Glutamatergic neuron (in vitro differentiated cells): Measurements from ENCODE around the gene EVX2. TPM values are rescaled to one million over a fixed set of nuclear protein-coding genes. Genes with fewer than 3 reads are reported as not detected.
A peak's percentile ranks its signal among the peaks of the same experiment; 100 is the strongest.

ENCODE experiments used
- DNase-seq: peaks from one replicate; pipeline ENCODE4 v3.0.0; 2022
- H3K27ac Mint-ChIP-seq: one replicate; pipeline ENCODE4 v1.8.0; 2020; ENCODE audit warnings: mild to moderate bottlenecking, mixed read lengths, inconsistent platforms; ENCODE audit not compliant: unreplicated experiment
- H3K27me3 Mint-ChIP-seq: one replicate; pipeline ENCODE4 v1.8.0; 2020; ENCODE audit warnings: mild to moderate bottlenecking, moderate library complexity, mixed read lengths, inconsistent platforms; ENCODE audit not compliant: unreplicated experiment
- H3K36me3 Mint-ChIP-seq: one replicate; pipeline ENCODE4 v1.8.0; 2020; ENCODE audit warnings: mild to moderate bottlenecking, mixed read lengths, inconsistent platforms; ENCODE audit not compliant: unreplicated experiment
- H3K4me1 Mint-ChIP-seq: one replicate; pipeline ENCODE4 v1.8.0; 2020; ENCODE audit warnings: mild to moderate bottlenecking, low read depth, mixed read lengths, inconsistent platforms; ENCODE audit not compliant: unreplicated experiment
- H3K4me3 Mint-ChIP-seq: one replicate; pipeline ENCODE4 v1.8.0; 2020; ENCODE audit warnings: mild to moderate bottlenecking, mixed read lengths, inconsistent platforms; ENCODE audit not compliant: unreplicated experiment
- H3K9me3 Mint-ChIP-seq: one replicate; pipeline ENCODE4 v1.8.0; 2020; ENCODE audit warnings: mild to moderate bottlenecking, moderate library complexity, mixed read lengths, inconsistent platforms; ENCODE audit not compliant: unreplicated experiment
- total RNA-seq: library from RNA; stranded (reverse); fragmentation: NEBNext Ultra II Directional; extraction: Animal tissue kit (Norgen Biotek cat#: 25700); gene quantifications from one replicate; pipeline ENCODE4 v1.2.1, GENCODE V29; 2021; ENCODE audit not compliant: unreplicated experiment
- TF ChIP-seq, protein P1 (sequence below): fragments of 200-600 bp; sonication (generic); IDR thresholded peaks from one replicate; pipeline ENCODE4 v1.5.0; 2021; ENCODE audit not compliant: partially characterized antibody, unreplicated experiment

The EVX2 gene
- total RNA-seq, 1 donor from 2014 or later: 0.76 TPM

DNA sequence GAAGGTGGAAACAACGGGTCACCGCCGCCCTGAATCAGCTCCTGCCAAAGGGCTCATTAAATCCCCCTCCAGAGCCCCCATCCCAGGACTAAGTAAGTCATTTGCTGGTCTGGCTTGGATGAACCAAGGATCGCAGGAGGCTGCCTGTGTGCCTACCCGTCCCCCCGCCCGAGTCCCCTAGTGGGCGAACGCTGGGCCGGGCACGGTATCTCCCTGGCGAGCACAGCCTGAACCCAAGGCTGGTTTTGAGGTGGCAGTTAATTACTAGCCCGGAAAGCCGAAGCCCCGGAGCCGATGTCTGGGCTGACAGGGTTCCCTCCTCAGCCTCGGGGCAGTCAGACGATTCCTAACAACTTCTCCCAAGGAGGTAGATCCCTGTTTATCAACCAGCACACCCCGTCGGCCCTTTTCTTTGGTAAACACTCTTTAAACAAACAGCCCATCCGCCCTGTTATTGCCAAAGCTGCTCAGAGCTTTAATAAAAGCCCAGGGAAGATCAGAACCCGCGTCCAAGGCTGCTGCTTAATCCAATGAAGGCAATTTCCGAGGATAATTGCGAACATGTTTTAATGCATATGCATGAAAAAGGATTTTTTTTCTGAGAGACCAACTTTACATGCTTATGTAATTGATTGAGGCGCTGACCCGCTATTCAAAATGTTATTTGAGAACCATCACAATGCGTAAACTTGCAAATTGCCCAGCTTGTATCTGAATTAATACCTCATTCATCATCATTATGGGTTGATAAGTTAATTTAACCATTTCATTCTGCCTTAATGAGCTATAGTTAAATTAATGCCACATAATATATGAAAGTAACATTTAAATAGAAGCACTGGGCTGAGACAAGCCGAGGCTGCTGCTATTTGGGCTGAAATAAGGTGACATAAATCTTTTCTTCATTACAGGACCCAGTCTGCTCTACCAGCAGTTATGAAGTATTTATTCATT, 10.5 kb downstream of the EVX2 start:
- no peak for DNase-seq
- H3K27ac Mint-ChIP-seq: no peak overlapping the region
- H3K9me3 Mint-ChIP-seq: peaks cover 9% of the 10 kb centered on the region
- TF ChIP-seq, protein P1, sequence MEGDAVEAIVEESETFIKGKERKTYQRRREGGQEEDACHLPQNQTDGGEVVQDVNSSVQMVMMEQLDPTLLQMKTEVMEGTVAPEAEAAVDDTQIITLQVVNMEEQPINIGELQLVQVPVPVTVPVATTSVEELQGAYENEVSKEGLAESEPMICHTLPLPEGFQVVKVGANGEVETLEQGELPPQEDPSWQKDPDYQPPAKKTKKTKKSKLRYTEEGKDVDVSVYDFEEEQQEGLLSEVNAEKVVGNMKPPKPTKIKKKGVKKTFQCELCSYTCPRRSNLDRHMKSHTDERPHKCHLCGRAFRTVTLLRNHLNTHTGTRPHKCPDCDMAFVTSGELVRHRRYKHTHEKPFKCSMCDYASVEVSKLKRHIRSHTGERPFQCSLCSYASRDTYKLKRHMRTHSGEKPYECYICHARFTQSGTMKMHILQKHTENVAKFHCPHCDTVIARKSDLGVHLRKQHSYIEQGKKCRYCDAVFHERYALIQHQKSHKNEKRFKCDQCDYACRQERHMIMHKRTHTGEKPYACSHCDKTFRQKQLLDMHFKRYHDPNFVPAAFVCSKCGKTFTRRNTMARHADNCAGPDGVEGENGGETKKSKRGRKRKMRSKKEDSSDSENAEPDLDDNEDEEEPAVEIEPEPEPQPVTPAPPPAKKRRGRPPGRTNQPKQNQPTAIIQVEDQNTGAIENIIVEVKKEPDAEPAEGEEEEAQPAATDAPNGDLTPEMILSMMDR: no peak
- peaks cover 8% of the 10 kb centered on the region for H3K4me1 Mint-ChIP-seq
- peaks cover 35% of the 10 kb centered on the region for H3K27me3 Mint-ChIP-seq
- H3K36me3 Mint-ChIP-seq: peaks cover 13% of the 10 kb centered on the region
- no peak overlapping the region for H3K4me3 Mint-ChIP-seq

DNA sequence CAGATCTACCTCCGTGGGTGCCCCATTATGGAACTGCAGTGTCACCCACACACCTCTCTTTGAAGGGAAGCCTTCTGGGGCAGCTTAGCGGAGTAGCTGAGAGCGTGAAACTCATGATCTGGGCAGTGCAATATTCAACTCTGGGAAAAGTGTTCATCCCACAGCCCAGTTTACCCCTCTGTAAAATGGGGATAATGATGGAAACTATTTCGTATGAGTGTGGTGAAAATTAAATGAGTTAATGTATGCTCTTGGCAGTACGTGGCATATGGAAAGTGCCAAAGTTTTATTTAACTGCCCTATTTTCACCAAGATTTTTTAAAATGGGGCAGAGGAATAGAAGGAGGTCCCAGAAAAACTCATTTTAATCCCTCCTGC, 11.5 kb downstream of the EVX2 start:
- H3K9me3 Mint-ChIP-seq: peaks cover 9% of the 10 kb centered on the region
- H3K36me3 Mint-ChIP-seq: peaks cover 13% of the 10 kb centered on the region
- no peak for DNase-seq
- TF ChIP-seq, protein P1: no peak
- peaks cover 36% of the 10 kb centered on the region for H3K27me3 Mint-ChIP-seq
- H3K4me1 Mint-ChIP-seq: peaks cover 8% of the 10 kb centered on the region
- no peak overlapping the region for H3K27ac Mint-ChIP-seq
- H3K4me3 Mint-ChIP-seq: no peak overlapping the region

DNA sequence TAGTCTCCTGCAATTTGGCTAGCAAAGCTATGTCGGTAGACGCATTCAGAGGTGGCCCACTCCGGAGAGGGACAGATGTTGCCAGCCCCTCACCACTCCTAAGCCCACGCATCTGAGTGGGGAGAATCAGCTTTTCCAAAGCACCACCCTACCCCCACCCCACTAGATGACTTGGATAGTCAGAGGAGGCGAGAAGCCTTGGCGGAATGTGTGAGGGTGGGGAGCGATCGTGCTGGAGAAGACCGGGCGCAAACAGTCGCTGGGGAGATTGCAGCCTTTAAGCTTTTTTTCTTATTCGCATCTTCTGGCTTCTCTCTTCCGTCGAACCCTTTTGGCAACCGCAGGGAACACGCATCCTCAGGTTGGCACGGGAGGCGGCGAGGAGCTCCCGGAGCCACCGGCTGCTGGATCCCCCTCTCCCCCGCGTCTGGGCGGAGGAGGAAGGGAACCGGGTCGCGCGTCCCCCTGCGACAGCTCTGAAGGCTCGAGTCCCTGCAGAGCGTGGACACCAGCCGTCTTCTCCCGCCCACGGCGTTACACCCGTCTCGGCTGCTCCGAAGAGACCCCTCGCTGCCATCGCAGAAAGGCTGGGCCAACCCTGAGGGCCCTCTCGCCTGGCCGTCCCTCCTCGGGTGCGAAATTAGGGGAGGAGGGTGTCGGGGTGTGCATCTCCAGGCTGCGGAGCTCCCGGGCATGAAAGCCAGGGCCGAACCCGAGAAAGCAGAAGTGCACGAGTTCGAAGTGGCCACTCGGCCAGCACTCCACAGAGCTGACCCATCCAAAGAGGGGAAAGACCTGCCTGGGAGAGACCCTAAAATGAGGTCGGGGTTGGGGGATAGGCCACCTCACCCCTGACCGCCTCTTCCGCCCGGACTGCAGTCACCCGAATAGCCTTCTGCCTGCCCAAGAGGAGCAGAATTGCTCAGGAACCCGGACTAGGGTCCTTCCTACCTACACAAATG, 12.2 kb downstream of the EVX2 start:
- H3K4me3 Mint-ChIP-seq: no peak overlapping the region
- H3K36me3 Mint-ChIP-seq: peaks cover 13% of the 10 kb centered on the region
- TF ChIP-seq, protein P1: no peak
- H3K27me3 Mint-ChIP-seq: peaks cover 36% of the 10 kb centered on the region
- peaks cover 9% of the 10 kb centered on the region for H3K9me3 Mint-ChIP-seq
- H3K27ac Mint-ChIP-seq: no peak overlapping the region
- H3K4me1 Mint-ChIP-seq: peaks cover 8% of the 10 kb centered on the region
- no peak for DNase-seq

DNA sequence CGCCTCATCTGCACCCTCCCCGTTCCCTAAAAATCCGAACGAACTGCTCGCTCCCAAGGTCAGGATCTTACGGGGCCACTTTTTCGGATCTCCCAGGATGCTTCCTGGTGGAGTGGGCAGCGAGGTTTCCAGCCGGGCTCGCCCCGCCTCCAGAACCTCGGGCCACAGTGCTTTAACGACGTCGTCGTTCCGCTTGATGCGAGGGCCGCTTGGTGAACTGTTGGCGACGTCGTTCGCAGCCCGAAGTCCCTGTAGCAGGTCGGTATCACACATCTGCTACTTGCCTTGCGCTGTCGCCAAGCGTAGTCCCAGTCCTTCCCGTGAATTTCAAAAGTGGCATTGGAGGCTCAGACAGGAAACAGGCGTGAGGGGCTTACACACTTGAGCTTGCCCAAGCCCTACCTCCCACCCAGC, 15.3 kb downstream of the EVX2 start:
- DNase-seq: no peak
- H3K27ac Mint-ChIP-seq: no peak overlapping the region
- H3K27me3 Mint-ChIP-seq: peaks cover 35% of the 10 kb centered on the region
- H3K36me3 Mint-ChIP-seq: peaks cover 18% of the 10 kb centered on the region
- H3K9me3 Mint-ChIP-seq: peaks cover 7% of the 10 kb centered on the region
- H3K4me3 Mint-ChIP-seq: peak overlapping the region; percentile 24
- TF ChIP-seq, protein P1: no peak
- peaks cover 2% of the 10 kb centered on the region for H3K4me1 Mint-ChIP-seq
